Mesendoderm (in vitro differentiated cells): ENCODE results near the gene NBPF1.
"Not testable (repeated sequence)": the region's sequence is repeated elsewhere in the genome, so short reads cannot be mapped to it uniquely, and the experiment has no call there.

Experiments
- DNase-seq: peaks from one replicate; pipeline ENCODE4 v3.0.0; 2013
- H2AK5ac ChIP-seq: 2 replicates; pipeline ENCODE4 v1.6.1; 2013; ENCODE audit warnings: low read length, inconsistent platforms
- H2BK120ac ChIP-seq: 2 replicates; pipeline ENCODE4 v1.6.1; 2013; ENCODE audit warnings: low read depth, mild to moderate bottlenecking, low read length, moderate library complexity, mixed read lengths
- H2BK15ac ChIP-seq: replicated peaks from 2 replicates; pipeline ENCODE4 v1.6.1; 2013; ENCODE audit warnings: low read depth, mild to moderate bottlenecking, moderate library complexity
- H2BK5ac ChIP-seq: 2 replicates; pipeline ENCODE4 v1.6.1; 2013; ENCODE audit warnings: low read length, inconsistent platforms
- H3K18ac ChIP-seq: 2 replicates; pipeline ENCODE4 v1.6.1; 2013; ENCODE audit warnings: mild to moderate bottlenecking, low read length, mixed read lengths
- H3K23ac ChIP-seq: one replicate; pipeline ENCODE4 v1.6.1; 2013; ENCODE audit warnings: low read length
- H3K27ac ChIP-seq: 2 replicates; pipeline ENCODE4 v1.5.1; 2013; ENCODE audit warnings: low read depth, mild to moderate bottlenecking, inconsistent platforms, low read length, moderate library complexity
- H3K27me3 ChIP-seq: 2 replicates; pipeline ENCODE4 v1.6.1; 2013; ENCODE audit warnings: low read length, control low read depth, mild to moderate bottlenecking, inconsistent platforms; ENCODE audit not compliant: insufficient read depth, poor library complexity
- H3K36me3 ChIP-seq: 2 replicates; pipeline ENCODE4 v1.6.1; 2013; ENCODE audit warnings: low read length, inconsistent platforms; ENCODE audit not compliant: control insufficient read depth, insufficient read depth
- H3K4ac ChIP-seq: one replicate; pipeline ENCODE4 v1.6.1; 2013; ENCODE audit warnings: low read depth, mild to moderate bottlenecking, low read length, moderate library complexity
- H3K4me1 ChIP-seq: 2 replicates; pipeline ENCODE4 v1.6.1; 2013; ENCODE audit warnings: low read depth, low read length, inconsistent platforms; ENCODE audit not compliant: control insufficient read depth
- H3K4me2 ChIP-seq: 2 replicates; pipeline ENCODE4 v1.6.1; 2013; ENCODE audit warnings: low read length
- H3K4me3 ChIP-seq: 2 replicates; pipeline ENCODE4 v1.5.1; 2013; ENCODE audit warnings: mild to moderate bottlenecking, low read length
- H3K56ac ChIP-seq: one replicate; pipeline ENCODE4 v1.6.1; 2013; ENCODE audit warnings: low read length
- H3K79me1 ChIP-seq: 2 replicates; pipeline ENCODE4 v1.6.1; 2013; ENCODE audit warnings: low read length, inconsistent platforms
- H3K79me2 ChIP-seq: 2 replicates; pipeline ENCODE4 v1.6.1; 2013; ENCODE audit warnings: mild to moderate bottlenecking, low read length; ENCODE audit not compliant: control insufficient read depth, insufficient read depth
- H3K9ac ChIP-seq: 2 replicates; pipeline ENCODE4 v1.6.1; 2013; ENCODE audit warnings: low read length, inconsistent platforms
- H4K5ac ChIP-seq: one replicate; pipeline ENCODE4 v1.6.1; 2013; ENCODE audit warnings: low read length
- H4K8ac ChIP-seq: one replicate; pipeline ENCODE4 v1.6.1; 2013; ENCODE audit warnings: low read depth, mild to moderate bottlenecking, control low read depth, low read length, moderate library complexity
- WGBS: extraction: QIAGEN DNeasy Blood & Tissue Kit; methylation state at CpG from one replicate; pipeline ENCODE4 v1.1.7; 2013; ENCODE audit warnings: low lambda C conversion rate, missing lambda C conversion rate; ENCODE audit not compliant: insufficient coverage; ENCODE audit errors: extremely low coverage; 5-methylcytosine and 5-hydroxymethylcytosine counted together

NBPF1 gene

GRCh38 chr1:16614361-16615252 lies 1.2 kb upstream of the NBPF1 start:
- Histone ChIP-seq H3K27ac (no peak overlapping the region), H3K27me3 (peaks cover 3% of the 10 kb centered on the region), H3K4me2 (no peak overlapping the region), H3K9ac (no peak overlapping the region), H3K4me3 (no peak overlapping the region), H3K4me1 (no peaks in the 10 kb centered on the region), H3K36me3 (no peaks in the 10 kb centered on the region), H3K18ac (no peak overlapping the region), H2BK15ac (no peak overlapping the region), H3K79me1 (no peaks in the 10 kb centered on the region), H3K56ac (no peak overlapping the region), H3K23ac (no peak overlapping the region), H2BK5ac (no peak overlapping the region), H3K79me2 (no peaks in the 10 kb centered on the region), H2AK5ac (no peak overlapping the region), H4K5ac (no peak overlapping the region), H3K4ac (no peak overlapping the region), H4K8ac (no peak overlapping the region), H2BK120ac (no peak overlapping the region)
- no CpG with 5 or more reads among the region's 11 CpGs for WGBS
- DNase-seq = no peak

GRCh38 chr1:16612332-16613172 lies 812 bp downstream of the NBPF1 start:
- DNase-seq = peak; percentile 78
- Histone ChIP-seq H3K4me2 (peak overlapping the region; percentile 85), H3K4me1 (no peaks in the 10 kb centered on the region), H3K36me3 (no peaks in the 10 kb centered on the region), H3K27ac (no peak overlapping the region), H3K27me3 (peaks cover 3% of the 10 kb centered on the region), H4K8ac (no peak overlapping the region), H3K79me2 (no peaks in the 10 kb centered on the region), H2BK120ac (no peak overlapping the region), H3K23ac (peak overlapping the region; percentile 18), H3K4me3 (peak overlapping the region; percentile 29), H3K4ac (no peak overlapping the region), H2BK5ac (no peak overlapping the region), H3K9ac (peak overlapping the region; percentile 85), H2AK5ac (no peak overlapping the region), H4K5ac (no peak overlapping the region), H3K79me1 (no peaks in the 10 kb centered on the region), H3K18ac (peak overlapping the region; percentile 55), H2BK15ac (no peak overlapping the region), H3K56ac (peak overlapping the region; percentile 97)
- WGBS = no CpG with 5 or more reads among the region's 31 CpGs

- not testable (repeated sequence) for H3K9ac ChIP-seq, DNase-seq, H2BK120ac ChIP-seq, H3K4me1 ChIP-seq, H3K27me3 ChIP-seq, H3K79me1 ChIP-seq, H3K4me2 ChIP-seq, H4K8ac ChIP-seq, H3K27ac ChIP-seq, H2BK15ac ChIP-seq, H3K23ac ChIP-seq, H4K5ac ChIP-seq, H3K4ac ChIP-seq, H2AK5ac ChIP-seq, H3K18ac ChIP-seq, H2BK5ac ChIP-seq, H3K56ac ChIP-seq, H3K4me3 ChIP-seq, H3K79me2 ChIP-seq, H3K36me3 ChIP-seq
- no CpG with 5 or more reads among the region's 8 CpGs for WGBS
These were observed 1.4 kb downstream of the NBPF1 start for GRCh38 chr1:16611981-16612331.

GRCh38 chr1:16611164-16611563 lies 2.2 kb downstream of the NBPF1 start:
- H4K5ac ChIP-seq, H2BK5ac ChIP-seq, H3K79me2 ChIP-seq, H3K27ac ChIP-seq, H3K4me3 ChIP-seq, H2BK15ac ChIP-seq, H3K56ac ChIP-seq, H3K18ac ChIP-seq, H3K27me3 ChIP-seq, H3K4me1 ChIP-seq, H3K4me2 ChIP-seq, H4K8ac ChIP-seq, H3K79me1 ChIP-seq, H2AK5ac ChIP-seq, H3K36me3 ChIP-seq, DNase-seq, H3K4ac ChIP-seq, H3K9ac ChIP-seq, H3K23ac ChIP-seq, H2BK120ac ChIP-seq: not testable (repeated sequence)
- no CpG with 5 or more reads among the region's 4 CpGs for WGBS

- H2BK120ac ChIP-seq, H3K23ac ChIP-seq, H2BK5ac ChIP-seq, H3K27ac ChIP-seq, H3K79me2 ChIP-seq, H4K5ac ChIP-seq, H3K4me2 ChIP-seq, H4K8ac ChIP-seq, H3K4me1 ChIP-seq, H3K27me3 ChIP-seq, H3K4me3 ChIP-seq, H3K18ac ChIP-seq, H3K56ac ChIP-seq, H2AK5ac ChIP-seq, H2BK15ac ChIP-seq, H3K4ac ChIP-seq, H3K9ac ChIP-seq, H3K36me3 ChIP-seq, H3K79me1 ChIP-seq, DNase-seq: not testable (repeated sequence)
- no CpG with 5 or more reads among the region's 5 CpGs for WGBS
These were observed 2.8 kb downstream of the NBPF1 start for GRCh38 chr1:16610553-16610952.
